Activated CD4-positive, alpha-beta T cell treated with anti-CD3 and anti-CD28 coated beads, Interleukin-2, Interleukin-4, amounts not matched to agents 100 ng/mL and 50 ng/mL, durations not matched to agents 16 hours and 8 hours (primary cell): ENCODE data around the gene SYTL1.
A peak's percentile ranks its signal among the peaks of the same experiment; 100 is the strongest.

Source experiments
- DNase-seq: peaks from one replicate; pipeline ENCODE4 v3.0.0-alpha.2; 2020; ENCODE audit warnings: low spot score

SYTL1 gene

GRCh38 chr1:27364696-27365371 is 23.0 kb downstream of the SYTL1 start:
- no peak for DNase-seq

- DNase-seq, result peak; percentile 81
Measured at GRCh38 chr1:27365372-27366112, 23.7 kb downstream of the SYTL1 start.

- DNase-seq, result peak; percentile 75
Measured at GRCh38 chr1:27366113-27366410, 24.2 kb downstream of the SYTL1 start.

GRCh38 chr1:27366411-27367159 is 24.8 kb downstream of the SYTL1 start, which contains the start of gene MAP3K6:
TSS of gene MAP3K6 (minus strand) at chr1:27366961. CDS start at chr1:27366597, 364 bp downstream.
- peak; percentile 37 for DNase-seq

- DNase-seq, result no peak
Measured at GRCh38 chr1:27367160-27367650, 25.4 kb downstream of the SYTL1 start.

- no peak for DNase-seq
Measured at GRCh38 chr1:27368869-27369582, 27.2 kb downstream of the SYTL1 start.

GRCh38 chr1:27372022-27372807 is 30.4 kb downstream of the SYTL1 start:
- DNase-seq, result no peak

- DNase-seq, result no peak
Measured at GRCh38 chr1:27372808-27373690, 31.2 kb downstream of the SYTL1 start.

GRCh38 chr1:27374362-27375086 is 32.7 kb downstream of the SYTL1 start, which contains the start of gene FCN3:
TSS of gene FCN3 (minus strand) at chr1:27374824. CDS start at chr1:27374818, 6 bp downstream.
- no peak for DNase-seq

- no peak for DNase-seq
Measured at GRCh38 chr1:27377760-27378495, 36.1 kb downstream of the SYTL1 start.

GRCh38 chr1:27379564-27380122 is 37.8 kb downstream of the SYTL1 start:
- DNase-seq, result no peak

GRCh38 chr1:27380224-27380623 is 38.4 kb downstream of the SYTL1 start:
- DNase-seq, result no peak

GRCh38 chr1:27380766-27381733 is 39.2 kb downstream of the SYTL1 start:
- DNase-seq, result no peak

GRCh38 chr1:27381969-27382762 is 40.3 kb downstream of the SYTL1 start:
- no peak for DNase-seq

GRCh38 chr1:27383039-27383605 is 41.3 kb downstream of the SYTL1 start, which contains the start of gene CD164L2:
TSS of gene CD164L2 (minus strand) at chr1:27383333. CDS start at chr1:27383239, 94 bp downstream.
- peak; percentile 33 for DNase-seq

- DNase-seq, result no peak
Measured at GRCh38 chr1:27383661-27384060, 41.8 kb downstream of the SYTL1 start.
